WTC11 (cell line): ENCODE results near the gene FAM50B.

Source experiments
- E2F1 ChIP-seq: sonication (generic); formaldehyde crosslinking; IDR thresholded peaks from 2 replicates; pipeline ENCODE4 v1.8.0; 2022; ENCODE audit warnings: mild to moderate bottlenecking, missing genetic modification reagents
- SMAD3 ChIP-seq: sonication (generic); formaldehyde crosslinking; IDR thresholded peaks from 2 replicates; pipeline ENCODE4 v1.8.0; 2022; ENCODE audit warnings: missing genetic modification reagents, mild to moderate bottlenecking, borderline replicate concordance
- ZNF416 ChIP-seq: fragments of 250-450 bp; sonication (Bioruptor Pico); IDR thresholded peaks from 2 replicates; pipeline ENCODE4 v1.9.0; 2021; ENCODE audit warnings: mild to moderate bottlenecking, inconsistent platforms

- no peak for TF ChIP-seq ZNF416 (CRISPR knock-in tag)
- TF ChIP-seq SMAD3 (CRISPR knock-in tag): no peak
- no peak for TF ChIP-seq E2F1 (CRISPR knock-in tag)
These were observed 29.7 kb upstream of the FAM50B start for GRCh38 chr6:3819161-3820110.
